Mesenchymal stem cell (in vitro differentiated cells and primary cell): ENCODE data around the gene NACC1.

Experiments
- DNase-seq: peaks from one replicate; pipeline ENCODE4 v3.0.0-alpha.2; 2013
- H2AFZ ChIP-seq: one replicate; pipeline ENCODE4 v1.6.1; 2013; ENCODE audit warnings: low read depth, mild to moderate bottlenecking, control low read depth, inconsistent platforms, low read length, moderate library complexity
- H2AK5ac ChIP-seq: 2 replicates; pipeline ENCODE4 v1.6.1; 2013; ENCODE audit warnings: low read length, moderate library complexity, mild to moderate bottlenecking, inconsistent platforms; ENCODE audit not compliant: severe bottlenecking
- H2BK120ac ChIP-seq: one replicate; pipeline ENCODE4 v1.6.1; 2013; ENCODE audit warnings: low read depth, mild to moderate bottlenecking, inconsistent platforms, low read length, moderate library complexity
- H2BK12ac ChIP-seq, 2 experiments: one replicate each; pipeline ENCODE4 v1.6.1; 2013; ENCODE audit warnings: inconsistent platforms in 2 of 2, low read length in 2 of 2, mild to moderate bottlenecking in 2 of 2, moderate library complexity in 2 of 2, control low read depth in 1 of 2
- H2BK15ac ChIP-seq: one replicate; pipeline ENCODE4 v1.6.1; 2013; ENCODE audit warnings: mild to moderate bottlenecking, low read depth, inconsistent platforms; ENCODE audit not compliant: poor library complexity, severe bottlenecking
- H2BK5ac ChIP-seq: 2 replicates; pipeline ENCODE4 v1.6.1; 2013; ENCODE audit warnings: low read depth, mild to moderate bottlenecking, low read length, control low read depth, inconsistent platforms; ENCODE audit not compliant: poor library complexity, severe bottlenecking
- H3K14ac ChIP-seq, 2 experiments: one replicate each; pipeline ENCODE4 v1.6.1; 2013; ENCODE audit warnings: inconsistent platforms in 2 of 2, low read length in 2 of 2, control low read depth in 1 of 2, mild to moderate bottlenecking in 1 of 2, moderate library complexity in 1 of 2
- H3K18ac ChIP-seq, 2 experiments: one replicate each; pipeline ENCODE4 v1.6.1; 2013; ENCODE audit warnings: inconsistent platforms in 2 of 2, low read length in 2 of 2, control low read depth in 1 of 2, low read depth in 1 of 2, mild to moderate bottlenecking in 1 of 2
- H3K23ac ChIP-seq, 2 experiments: one replicate each; pipeline ENCODE4 v1.6.1; 2013; ENCODE audit warnings: inconsistent platforms in 2 of 2, low read length in 2 of 2, mild to moderate bottlenecking in 2 of 2, moderate library complexity in 2 of 2, control low read depth in 1 of 2
- H3K27ac ChIP-seq: 2 replicates; pipeline ENCODE4 v1.5.1; 2013; ENCODE audit warnings: mild to moderate bottlenecking, moderate library complexity, low read length, control low read depth, inconsistent platforms; ENCODE audit not compliant: poor library complexity, severe bottlenecking
- H3K27me3 ChIP-seq, 2 experiments: 2 replicates each; pipeline versions ENCODE4 v1.6.1 to v1.7.0; 2013; ENCODE audit warnings: low read length in 2 of 2, mild to moderate bottlenecking in 2 of 2, moderate library complexity in 2 of 2, control low read depth in 1 of 2, inconsistent platforms in 1 of 2; ENCODE audit not compliant: control insufficient read depth in 1 of 2, insufficient read depth in 1 of 2
- H3K36me3 ChIP-seq, 2 experiments: 2 replicates each; pipeline versions ENCODE4 v1.6.1 to v1.7.0; 2013; ENCODE audit warnings: low read length in 2 of 2, control low read depth in 1 of 2, inconsistent platforms in 1 of 2, low read depth in 1 of 2, mild to moderate bottlenecking in 1 of 2; ENCODE audit not compliant: insufficient read depth in 2 of 2, control insufficient read depth in 1 of 2
- H3K4ac ChIP-seq, 2 experiments: one replicate each; pipeline ENCODE4 v1.6.1; 2013; ENCODE audit warnings: inconsistent platforms in 2 of 2, low read length in 2 of 2, mild to moderate bottlenecking in 2 of 2, moderate library complexity in 2 of 2, control low read depth in 1 of 2, low read depth in 1 of 2
- H3K4me1 ChIP-seq: 2 replicates; pipeline ENCODE4 v1.6.1; 2013; ENCODE audit warnings: low read depth, low read length, control low read depth; ENCODE audit not compliant: control insufficient read depth, insufficient read depth
- H3K4me2 ChIP-seq: 2 replicates; pipeline ENCODE4 v1.6.1; 2013; ENCODE audit warnings: low read length, mild to moderate bottlenecking, inconsistent platforms; ENCODE audit not compliant: poor library complexity, severe bottlenecking
- H3K4me3 ChIP-seq, 2 experiments: 2 replicates each; pipeline versions ENCODE4 v1.5.1 to v1.7.0; 2013; ENCODE audit warnings: low read length in 2 of 2, mild to moderate bottlenecking in 2 of 2, control low read depth in 1 of 2, low read depth in 1 of 2; ENCODE audit not compliant: insufficient read depth in 1 of 2
- H3K79me1 ChIP-seq: replicated peaks from 2 replicates; pipeline ENCODE4 v1.6.1; 2013; ENCODE audit warnings: mild to moderate bottlenecking, control low read depth, low read length, inconsistent platforms; ENCODE audit not compliant: poor library complexity, severe bottlenecking
- H3K9ac ChIP-seq: 2 replicates; pipeline ENCODE4 v1.7.0; 2013; ENCODE audit warnings: mild to moderate bottlenecking, low read length, moderate library complexity
- H3K9me3 ChIP-seq: 2 replicates; pipeline ENCODE4 v1.7.0; 2013; ENCODE audit warnings: mild to moderate bottlenecking, low read length; ENCODE audit not compliant: control insufficient read depth
- H4K8ac ChIP-seq: one replicate; pipeline ENCODE4 v1.6.1; 2013; ENCODE audit warnings: inconsistent platforms, mild to moderate bottlenecking, low read length, moderate library complexity
- H4K91ac ChIP-seq: one replicate; pipeline ENCODE4 v1.6.1; 2013; ENCODE audit warnings: mild to moderate bottlenecking, low read length, inconsistent platforms
- WGBS: methylation state at CpG from one replicate; pipeline ENCODE4 v1.1.7; 2013; ENCODE audit warnings: mixed read lengths; 5-methylcytosine and 5-hydroxymethylcytosine counted together

NACC1 gene

DNA sequence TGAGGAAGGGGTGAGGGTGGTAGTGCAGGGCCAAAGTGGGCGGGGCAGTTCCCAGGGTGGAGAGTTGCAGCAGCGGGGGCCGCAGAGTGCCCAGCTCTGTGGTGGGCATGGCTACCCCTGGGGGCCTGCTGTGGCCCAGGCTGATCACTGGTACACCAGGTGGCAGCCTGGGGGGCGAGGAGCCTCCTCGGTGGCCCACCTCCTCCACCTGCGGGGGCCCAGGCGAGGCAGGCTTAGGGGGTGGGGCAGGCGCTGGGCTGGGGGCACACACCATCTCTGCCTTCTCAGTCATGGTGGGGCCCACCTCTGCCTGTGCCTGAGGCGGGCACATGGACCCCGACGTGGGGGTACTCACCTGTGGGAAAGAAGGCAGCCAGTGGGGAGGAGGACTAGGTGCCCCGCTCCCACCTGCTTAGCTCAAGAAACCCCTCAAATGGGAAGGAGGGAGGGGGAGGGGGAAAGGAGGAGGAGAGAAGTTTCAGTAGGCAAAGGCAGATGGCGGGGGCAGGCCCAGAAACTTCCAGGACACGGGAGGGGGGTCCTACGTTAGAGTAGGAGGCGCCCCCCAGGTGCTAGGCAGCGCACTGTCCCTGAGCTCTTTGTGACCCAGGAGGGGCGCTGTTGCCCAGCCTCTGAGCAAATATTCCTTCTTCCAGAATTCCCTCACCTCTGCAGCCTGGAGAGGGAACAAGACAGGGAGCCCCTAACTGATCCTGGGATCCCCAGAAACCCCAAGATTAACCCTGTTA is 17.0 kb upstream of the NACC1 start:
- Histone ChIP-seq H2AK5ac (no peak overlapping the region), H2BK12ac (no peak overlapping the region), H3K4ac (no peak overlapping the region), H3K9me3 (no peaks in the 10 kb centered on the region), H3K36me3 (peaks cover 2 to 24% of the 10 kb centered on the region in 2 experiments), H3K4me3 (no peak overlapping the region), H2AFZ (no peak overlapping the region), H3K27ac (no peak overlapping the region), H2BK5ac (no peak overlapping the region), H3K4me2 (no peak overlapping the region), H3K9ac (no peak overlapping the region), H3K23ac (no peak overlapping the region), H3K79me1 (peaks cover 2% of the 10 kb centered on the region), H3K14ac (no peak overlapping the region), H3K27me3 (peaks cover 0 to 35% of the 10 kb centered on the region in 2 experiments), H3K4me1 (peaks cover 31% of the 10 kb centered on the region), H2BK15ac (no peak overlapping the region), H4K8ac (no peak overlapping the region), H4K91ac (no peak overlapping the region), H2BK120ac (no peak overlapping the region), H3K18ac (no peak overlapping the region)
- no peak for DNase-seq
- 81% methylated on average over 18 of the region's 18 CpGs for WGBS

DNA sequence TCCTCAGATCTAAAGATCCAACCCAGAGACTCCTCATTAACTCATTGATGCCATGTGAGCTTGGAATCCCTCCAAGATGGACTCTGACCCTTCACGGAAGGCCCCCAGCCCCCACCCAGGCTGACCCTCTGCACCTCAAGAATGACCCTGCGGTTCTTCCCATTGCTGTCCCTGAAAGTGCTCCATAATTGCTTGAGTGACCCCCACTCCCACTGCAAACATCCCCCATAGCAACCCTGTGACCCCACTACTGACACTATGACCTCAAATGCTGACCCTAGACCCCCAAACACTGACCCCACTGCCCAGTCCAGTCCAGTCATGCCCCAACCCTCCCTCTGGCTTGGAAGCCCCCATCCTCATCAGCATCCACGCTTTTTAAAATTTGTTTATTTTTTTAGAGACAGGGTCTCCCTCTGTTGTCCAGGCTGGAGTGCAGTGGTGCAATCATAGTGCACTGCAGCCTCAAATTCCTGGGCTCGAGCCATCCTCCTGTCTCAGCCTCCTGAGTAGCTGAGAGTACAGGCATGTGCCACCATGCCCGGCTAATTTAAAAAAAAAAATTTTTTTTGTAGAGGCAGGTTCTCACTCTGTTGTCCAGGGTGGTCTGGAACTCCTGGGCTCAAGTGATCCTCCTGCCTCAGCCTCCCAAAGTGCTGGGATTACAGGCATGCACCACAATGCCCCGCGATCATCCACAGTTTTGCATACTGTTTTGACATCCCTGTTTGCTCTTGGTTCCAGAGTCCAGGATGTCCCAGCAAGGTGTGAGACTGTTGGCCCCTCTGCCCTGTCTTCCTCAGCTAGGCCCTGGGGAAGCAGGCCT is 16.3 kb upstream of the NACC1 start:
- peak overlapping the region; percentile 44 for H2AK5ac ChIP-seq
- no peak overlapping the region for H4K91ac ChIP-seq
- H3K27me3 ChIP-seq, result peaks cover 0 to 27% of the 10 kb centered on the region in 2 experiments
- H2BK12ac ChIP-seq, result peak overlapping the region in 1 of 2 experiments; percentile 51
- peak overlapping the region; percentile 49 to 57 for H3K4me3 ChIP-seq
- peak overlapping the region; percentile 7 for H2BK120ac ChIP-seq
- 91% methylated on average over 7 of the region's 7 CpGs for WGBS
- peak overlapping the region; percentile 70 for H3K9ac ChIP-seq
- peak overlapping the region in 1 of 2 experiments; percentile 34 for H3K23ac ChIP-seq
- peaks cover 0 to 26% of the 10 kb centered on the region in 2 experiments for H3K36me3 ChIP-seq
- no peak overlapping the region for H3K4me2 ChIP-seq
- H4K8ac ChIP-seq, result peak overlapping the region; percentile 33
- peaks cover 24% of the 10 kb centered on the region for H3K4me1 ChIP-seq
- H3K14ac ChIP-seq, result peak overlapping the region in 1 of 2 experiments; percentile 53
- H3K18ac ChIP-seq, result peak overlapping the region; percentile 81 to 95
- no peak overlapping the region for H3K4ac ChIP-seq
- no peak overlapping the region for H2BK15ac ChIP-seq
- peaks cover 2% of the 10 kb centered on the region for H3K79me1 ChIP-seq
- no peaks in the 10 kb centered on the region for H3K9me3 ChIP-seq
- H3K27ac ChIP-seq, result no peak overlapping the region
- no peak for DNase-seq
- H2AFZ ChIP-seq, result peak overlapping the region; percentile 79
- no peak overlapping the region for H2BK5ac ChIP-seq

DNA sequence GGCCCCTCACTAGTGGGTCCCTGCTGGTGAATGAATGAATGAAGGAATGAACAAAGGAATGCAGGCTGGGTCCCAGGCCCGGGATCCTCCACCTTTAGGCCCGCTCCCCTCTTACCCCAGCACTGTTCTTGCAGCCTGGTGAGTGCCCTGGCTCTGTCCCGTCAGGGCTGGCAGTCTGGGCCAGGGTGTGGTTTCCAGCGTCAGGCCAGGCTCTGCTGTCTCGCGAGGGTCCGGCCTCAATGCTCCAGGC is 15.7 kb upstream of the NACC1 start:
- peak overlapping the region; percentile 49 to 57 for H3K4me3 ChIP-seq
- peak overlapping the region; percentile 7 for H2BK120ac ChIP-seq
- peaks cover 0 to 25% of the 10 kb centered on the region in 2 experiments for H3K27me3 ChIP-seq
- H2AFZ ChIP-seq, result peak overlapping the region; percentile 79
- 17% methylated on average over 7 of the region's 7 CpGs for WGBS
- peak overlapping the region; percentile 20 for H4K91ac ChIP-seq
- peak overlapping the region in 1 of 2 experiments; percentile 34 for H3K23ac ChIP-seq
- DNase-seq, result peak; percentile 43
- peak overlapping the region; percentile 81 to 95 for H3K18ac ChIP-seq
- peak overlapping the region; percentile 33 for H4K8ac ChIP-seq
- H3K9me3 ChIP-seq, result no peaks in the 10 kb centered on the region
- H3K9ac ChIP-seq, result peak overlapping the region; percentile 70
- no peak overlapping the region for H2BK5ac ChIP-seq
- peaks cover 24% of the 10 kb centered on the region for H3K4me1 ChIP-seq
- peak overlapping the region; percentile 44 for H2AK5ac ChIP-seq
- H3K4me2 ChIP-seq, result peak overlapping the region; percentile 90
- H3K36me3 ChIP-seq, result peaks cover 3 to 30% of the 10 kb centered on the region in 2 experiments
- no peak overlapping the region for H2BK15ac ChIP-seq
- peak overlapping the region in 1 of 2 experiments; percentile 68 for H3K4ac ChIP-seq
- H3K79me1 ChIP-seq, result peaks cover 2% of the 10 kb centered on the region
- peak overlapping the region in 1 of 2 experiments; percentile 53 for H3K14ac ChIP-seq
- H2BK12ac ChIP-seq, result peak overlapping the region in 1 of 2 experiments; percentile 51
- no peak overlapping the region for H3K27ac ChIP-seq
